Immature natural killer cell (primary cell): ENCODE results near the gene SNX8. TPM values are rescaled to one million over a fixed set of nuclear protein-coding genes. Genes with fewer than 3 reads are reported as not detected.

Source experiments
- DNase-seq, 3 donors: peaks; one replicate each; pipeline ENCODE4 v3.0.0; 2022; ENCODE audit warnings: mixed read lengths in 1 of 3
- H3K27ac Mint-ChIP-seq, 6 donors: one replicate each; pipeline ENCODE4 v1.8.0; 2020; ENCODE audit warnings: mixed read lengths in 6 of 6, mild to moderate bottlenecking in 5 of 6, inconsistent platforms in 4 of 6, moderate library complexity in 3 of 6
- H3K27me3 Mint-ChIP-seq, 3 donors: one replicate each; pipeline ENCODE4 v1.8.0; 2020 to 2021; ENCODE audit warnings: low read depth in 3 of 3, mild to moderate bottlenecking in 3 of 3, mixed read lengths in 3 of 3, moderate library complexity in 3 of 3, inconsistent platforms in 1 of 3
- H3K36me3 Mint-ChIP-seq, 3 donors: one replicate each; pipeline ENCODE4 v1.8.0; 2020; ENCODE audit warnings: mixed read lengths in 3 of 3, inconsistent platforms in 2 of 3, mild to moderate bottlenecking in 2 of 3
- H3K4me1 Mint-ChIP-seq, 2 donors: one replicate each; pipeline ENCODE4 v1.8.0; 2020; ENCODE audit warnings: inconsistent platforms in 2 of 2, mild to moderate bottlenecking in 2 of 2, mixed read lengths in 2 of 2, moderate library complexity in 1 of 2
- H3K4me3 Mint-ChIP-seq, 5 donors: one replicate each; pipeline ENCODE4 v1.8.0; 2020; ENCODE audit warnings: mild to moderate bottlenecking in 5 of 5, mixed read lengths in 5 of 5, inconsistent platforms in 3 of 5, moderate library complexity in 3 of 5
- H3K9me3 Mint-ChIP-seq, 6 donors: one replicate each; pipeline ENCODE4 v1.8.0; 2020; ENCODE audit warnings: mild to moderate bottlenecking in 6 of 6, mixed read lengths in 6 of 6, inconsistent platforms in 4 of 6, moderate library complexity in 3 of 6
- polyA plus RNA-seq, 3 donors: library from polyadenylated mRNA; unstranded; fragments of 300-500 nt; fragmentation: Illumina TruSeq; gene quantifications; one replicate each; pipeline ENCODE4 v1.2.3, GENCODE V29; 2021

The SNX8 gene
- polyA plus RNA-seq, 3 donors from 2014 or later = 16.3 to 25.0 (median 16.7) TPM

DNA sequence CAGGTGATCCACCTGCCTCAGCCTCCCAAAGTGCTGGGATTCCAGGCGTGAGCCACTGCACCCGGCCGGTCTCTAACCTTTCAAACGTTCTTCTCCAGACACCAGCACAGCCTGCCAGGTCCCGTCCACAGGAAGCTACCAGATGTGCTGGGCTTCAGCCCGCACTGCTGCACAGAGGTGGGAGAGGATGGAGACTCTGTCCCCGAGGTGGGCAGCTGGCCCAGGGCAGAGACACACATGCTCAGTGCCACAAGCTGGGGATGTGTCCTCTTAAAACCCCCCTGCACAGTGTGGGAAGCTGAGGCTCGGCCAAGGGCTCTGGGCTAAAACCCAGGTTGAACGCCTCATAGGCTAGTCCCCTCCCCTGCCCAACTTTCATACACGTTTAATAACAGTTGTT lies 62.9 kb downstream of the SNX8 start:
- Mint-ChIP-seq H3K9me3 (no peaks in the 10 kb centered on the region), H3K4me3 (no peak overlapping the region), H3K4me1 (peaks cover 33 to 36% of the 10 kb centered on the region in 2 donors), H3K27me3 (peaks cover 0 to 2% (median 1%) of the 10 kb centered on the region in 3 donors), H3K27ac (no peak overlapping the region), H3K36me3 (peaks cover 0 to 10% (median 8%) of the 10 kb centered on the region in 3 donors)
- no peak for DNase-seq

DNA sequence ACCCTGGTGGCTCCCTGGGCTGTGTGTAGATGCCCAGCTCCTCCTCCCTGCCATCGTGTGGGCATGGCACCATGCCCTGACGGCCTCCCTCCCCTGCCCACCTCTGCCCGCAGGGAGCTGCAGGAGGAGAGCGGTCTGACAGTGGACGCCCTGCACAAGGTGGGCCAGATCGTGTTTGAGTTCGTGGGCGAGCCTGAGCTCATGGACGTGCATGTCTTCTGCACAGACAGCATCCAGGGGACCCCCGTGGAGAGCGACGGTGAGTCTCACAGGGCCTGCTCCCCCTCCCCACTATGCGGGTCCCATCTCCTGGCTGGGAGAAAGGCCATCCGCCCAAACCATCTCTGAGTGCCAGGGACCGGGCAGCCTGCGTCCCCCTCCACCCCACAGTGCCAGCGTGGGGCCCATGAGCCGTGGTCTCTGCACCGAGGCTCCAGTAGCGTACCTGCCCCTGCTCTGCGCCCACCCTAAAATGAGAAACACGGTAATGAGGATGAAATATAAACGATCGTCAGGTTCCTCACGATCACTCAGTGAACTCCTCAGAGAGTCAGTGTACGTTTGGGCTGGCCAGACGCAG lies 64.4 kb downstream of the SNX8 start:
- peak overlapping the region in 2 of 6 donors; percentile 16 to 42 for H3K27ac Mint-ChIP-seq
- H3K4me3 Mint-ChIP-seq = peak overlapping the region in 1 of 5 donors; percentile 29
- no peaks in the 10 kb centered on the region for H3K9me3 Mint-ChIP-seq
- peaks cover 1 to 2% (median 2%) of the 10 kb centered on the region in 3 donors for H3K27me3 Mint-ChIP-seq
- H3K4me1 Mint-ChIP-seq = peaks cover 39 to 41% of the 10 kb centered on the region in 2 donors
- H3K36me3 Mint-ChIP-seq = peaks cover 0 to 8% (median 5%) of the 10 kb centered on the region in 3 donors
- DNase-seq = no peak

DNA sequence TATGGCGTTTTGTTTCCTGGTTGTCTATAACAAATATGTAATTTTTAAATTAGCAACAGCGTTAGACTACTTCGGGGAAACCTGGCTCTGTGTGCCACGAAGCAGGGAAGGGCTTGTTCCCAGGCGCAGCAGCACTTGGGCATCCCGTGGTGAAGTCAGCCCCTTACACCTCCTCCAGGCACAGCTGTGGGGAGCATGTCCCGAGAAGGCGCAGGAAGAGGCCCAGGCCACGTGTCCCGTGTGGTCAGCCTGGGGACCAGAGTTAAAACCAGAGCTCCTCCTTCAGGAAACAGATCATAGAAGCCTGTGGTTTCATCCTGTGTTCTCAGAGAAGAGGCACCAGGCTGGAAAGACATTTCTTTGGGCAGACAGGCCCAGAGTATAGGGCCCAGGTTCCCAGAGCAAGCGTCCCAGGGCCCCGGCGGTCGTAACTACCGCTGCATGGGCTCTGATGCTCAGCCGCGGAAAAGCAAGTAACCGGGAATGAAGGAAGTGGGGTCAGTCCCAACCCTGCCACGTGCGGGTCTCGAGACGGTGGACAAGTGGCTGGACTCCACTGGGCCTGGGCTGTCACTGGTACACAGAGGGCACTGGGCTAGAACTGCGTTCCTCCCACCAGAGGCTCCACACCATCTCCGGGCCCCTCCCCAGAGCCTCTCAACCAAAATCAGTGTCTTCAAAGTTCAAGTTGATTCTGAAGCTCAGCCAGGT lies 65.1 kb downstream of the SNX8 start:
- H3K27me3 Mint-ChIP-seq = peaks cover under 1 to 2% (median 2%) of the 10 kb centered on the region in 3 donors
- peaks cover 41% of the 10 kb centered on the region in 2 donors for H3K4me1 Mint-ChIP-seq
- no peaks in the 10 kb centered on the region for H3K9me3 Mint-ChIP-seq
- H3K36me3 Mint-ChIP-seq = peaks cover 0 to 8% (median 5%) of the 10 kb centered on the region in 3 donors
- peak overlapping the region; percentile 66 to 89 (median 82) for H3K27ac Mint-ChIP-seq
- DNase-seq = peak; percentile 46 to 55 (median 50)
- peak overlapping the region; percentile 66 to 83 (median 77) for H3K4me3 Mint-ChIP-seq

DNA sequence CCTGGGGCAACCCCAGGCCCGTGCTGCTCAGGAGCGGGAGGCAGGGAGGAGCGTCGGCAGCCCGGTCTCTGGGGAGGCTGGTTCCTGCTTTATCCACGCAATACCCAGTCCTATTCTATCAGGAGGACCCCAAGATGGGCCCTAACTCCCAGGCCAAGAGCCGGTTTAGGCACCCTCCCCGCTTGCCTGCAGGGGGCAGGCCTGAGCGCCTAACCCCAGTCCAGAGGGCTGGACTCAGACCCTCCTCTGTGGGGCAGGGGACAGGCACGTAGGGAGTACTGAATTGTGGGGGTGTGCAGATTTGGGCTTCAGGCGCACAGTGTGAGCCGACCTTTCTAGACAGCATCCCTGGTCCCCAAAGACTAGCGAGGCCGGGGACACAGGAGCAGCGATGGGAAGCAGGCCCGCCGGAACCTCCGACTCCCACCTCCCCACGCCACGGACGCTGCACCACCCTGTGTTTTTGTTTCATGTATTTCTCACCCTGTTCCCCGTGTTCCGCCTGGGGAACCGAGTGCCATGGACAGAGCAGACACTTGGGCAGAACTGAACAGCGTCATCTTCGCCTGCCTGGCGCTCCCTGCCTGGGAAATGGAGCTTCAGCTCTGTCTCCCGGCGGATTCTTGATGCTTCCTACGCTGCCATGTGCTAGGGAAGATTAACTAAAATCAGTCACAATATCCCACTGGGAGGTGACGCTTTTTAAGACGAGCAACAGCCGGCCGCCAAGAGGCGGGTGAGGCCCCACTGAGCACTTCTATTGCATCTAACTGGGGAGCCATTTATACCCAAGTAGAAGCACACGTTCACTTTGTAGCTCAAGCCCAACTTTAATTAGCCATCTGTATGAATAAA lies 66.9 kb downstream of the SNX8 start:
- Mint-ChIP-seq H3K36me3 (peaks cover 0 to 8% (median 5%) of the 10 kb centered on the region in 3 donors), H3K4me1 (peaks cover 44 to 47% of the 10 kb centered on the region in 2 donors), H3K27ac (no peak overlapping the region), H3K27me3 (peaks cover 0 to 2% (median 2%) of the 10 kb centered on the region in 3 donors), H3K4me3 (peak overlapping the region in 2 of 5 donors; percentile 36 to 53), H3K9me3 (no peaks in the 10 kb centered on the region)
- DNase-seq = no peak

DNA sequence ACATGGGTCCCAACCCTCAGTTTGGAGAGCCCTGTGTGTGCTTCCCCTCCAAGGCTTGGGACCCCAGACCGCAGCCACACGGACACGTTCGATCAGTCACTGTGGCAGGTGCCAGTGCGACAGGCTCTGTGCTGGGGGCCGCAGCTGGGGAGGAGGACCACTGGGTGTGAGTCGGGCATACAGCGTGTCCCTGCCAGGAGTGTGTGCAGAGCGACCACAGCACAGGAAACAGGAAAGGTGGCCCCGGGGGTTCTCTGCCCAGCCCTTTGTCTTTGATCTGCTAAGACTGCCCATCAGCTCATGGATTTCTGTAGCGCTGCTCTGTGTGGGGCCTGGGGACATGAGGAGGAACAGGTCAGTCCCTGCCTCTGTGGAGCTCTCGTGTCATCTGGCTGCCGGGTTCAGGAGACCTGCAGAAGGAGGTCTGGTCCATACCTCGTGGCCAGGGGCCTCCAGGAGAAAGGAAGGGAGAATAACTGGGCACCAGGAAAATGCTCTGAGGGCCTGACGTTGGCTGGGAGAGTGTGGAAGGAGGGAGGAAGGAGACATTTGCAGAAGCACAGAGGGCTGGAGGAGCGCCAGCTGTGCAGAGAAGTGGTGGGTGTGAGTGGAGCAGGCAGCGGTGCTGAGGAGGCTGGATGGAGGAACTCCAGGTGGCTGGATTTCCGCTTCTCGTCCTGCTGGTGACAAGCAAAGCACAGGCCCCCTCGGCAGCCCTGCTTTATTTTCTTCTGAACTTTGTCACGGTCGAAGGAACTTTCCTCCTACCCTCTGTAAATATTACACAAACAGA lies 68.2 kb downstream of the SNX8 start:
- no peak for DNase-seq
- peaks cover 0 to 5% (median 2%) of the 10 kb centered on the region in 3 donors for H3K27me3 Mint-ChIP-seq
- H3K27ac Mint-ChIP-seq = no peak overlapping the region
- H3K9me3 Mint-ChIP-seq = no peaks in the 10 kb centered on the region
- peaks cover 41 to 42% of the 10 kb centered on the region in 2 donors for H3K4me1 Mint-ChIP-seq
- H3K36me3 Mint-ChIP-seq = peaks cover 0 to 8% (median 5%) of the 10 kb centered on the region in 3 donors
- peak overlapping the region in 4 of 5 donors; percentile 38 to 63 (median 52) for H3K4me3 Mint-ChIP-seq

DNA sequence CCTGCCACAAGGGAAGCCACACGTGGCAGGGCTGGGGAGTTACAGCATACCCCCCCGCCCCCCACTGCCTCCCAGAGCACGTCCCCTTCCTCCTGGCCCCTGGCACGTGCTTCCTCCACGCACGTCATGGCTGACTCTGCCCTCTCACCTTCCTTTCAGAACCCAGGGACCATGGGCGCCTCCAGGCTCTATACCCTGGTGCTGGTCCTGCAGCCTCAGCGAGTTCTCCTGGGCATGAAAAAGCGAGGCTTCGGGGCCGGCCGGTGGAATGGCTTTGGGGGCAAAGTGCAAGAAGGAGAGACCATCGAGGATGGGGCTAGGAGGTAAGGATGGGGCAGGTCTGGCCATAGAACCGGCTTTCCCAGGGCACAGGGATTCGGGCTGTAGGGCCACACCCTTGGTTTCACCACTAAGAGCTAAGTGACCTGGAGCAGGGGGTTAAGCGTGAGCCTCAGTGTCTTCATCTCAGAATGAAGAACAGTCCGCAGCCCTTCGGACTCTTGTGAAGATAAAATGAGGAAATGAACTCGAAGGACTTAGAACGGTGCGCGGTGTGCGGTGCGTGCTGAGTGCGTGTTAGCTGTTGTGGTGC lies 69.7 kb downstream of the SNX8 start:
- Mint-ChIP-seq H3K27me3 (peaks cover 0 to 5% (median 2%) of the 10 kb centered on the region in 3 donors), H3K9me3 (no peaks in the 10 kb centered on the region), H3K4me3 (peak overlapping the region in 2 of 5 donors; percentile 21 to 24), H3K27ac (peak overlapping the region in 1 of 6 donors; percentile 41), H3K36me3 (peaks cover 0 to 8% (median 5%) of the 10 kb centered on the region in 3 donors), H3K4me1 (peaks cover 37 to 41% of the 10 kb centered on the region in 2 donors)
- no peak for DNase-seq

DNA sequence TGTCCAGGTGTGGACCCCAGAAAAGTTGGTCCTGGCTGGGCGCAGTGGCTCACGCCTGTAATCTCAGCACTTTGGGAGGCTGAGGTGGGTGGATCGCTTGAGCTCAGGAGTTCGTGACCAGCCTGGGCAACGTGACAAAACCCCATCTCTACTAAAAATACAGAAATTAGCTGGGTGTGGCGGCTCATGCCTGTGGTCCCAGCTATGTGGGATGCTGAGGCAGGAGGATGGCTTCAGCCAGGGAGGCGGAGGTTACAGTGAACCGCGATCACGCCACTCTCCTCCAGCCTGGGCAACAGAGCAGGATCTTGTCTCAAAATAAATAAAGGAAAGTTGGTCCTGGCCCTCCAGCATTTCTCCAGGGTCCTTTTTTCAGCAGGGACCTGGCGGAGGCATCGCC lies 70.8 kb downstream of the SNX8 start:
- Mint-ChIP-seq H3K27ac (peak overlapping the region in 1 of 6 donors; percentile 49), H3K27me3 (peaks cover 0 to 5% (median 2%) of the 10 kb centered on the region in 3 donors), H3K4me1 (peaks cover 27 to 31% of the 10 kb centered on the region in 2 donors), H3K36me3 (peaks cover 0 to 3% (median 0%) of the 10 kb centered on the region in 3 donors), H3K4me3 (peak overlapping the region; percentile 27 to 96 (median 59)), H3K9me3 (no peaks in the 10 kb centered on the region)
- DNase-seq = no peak

DNA sequence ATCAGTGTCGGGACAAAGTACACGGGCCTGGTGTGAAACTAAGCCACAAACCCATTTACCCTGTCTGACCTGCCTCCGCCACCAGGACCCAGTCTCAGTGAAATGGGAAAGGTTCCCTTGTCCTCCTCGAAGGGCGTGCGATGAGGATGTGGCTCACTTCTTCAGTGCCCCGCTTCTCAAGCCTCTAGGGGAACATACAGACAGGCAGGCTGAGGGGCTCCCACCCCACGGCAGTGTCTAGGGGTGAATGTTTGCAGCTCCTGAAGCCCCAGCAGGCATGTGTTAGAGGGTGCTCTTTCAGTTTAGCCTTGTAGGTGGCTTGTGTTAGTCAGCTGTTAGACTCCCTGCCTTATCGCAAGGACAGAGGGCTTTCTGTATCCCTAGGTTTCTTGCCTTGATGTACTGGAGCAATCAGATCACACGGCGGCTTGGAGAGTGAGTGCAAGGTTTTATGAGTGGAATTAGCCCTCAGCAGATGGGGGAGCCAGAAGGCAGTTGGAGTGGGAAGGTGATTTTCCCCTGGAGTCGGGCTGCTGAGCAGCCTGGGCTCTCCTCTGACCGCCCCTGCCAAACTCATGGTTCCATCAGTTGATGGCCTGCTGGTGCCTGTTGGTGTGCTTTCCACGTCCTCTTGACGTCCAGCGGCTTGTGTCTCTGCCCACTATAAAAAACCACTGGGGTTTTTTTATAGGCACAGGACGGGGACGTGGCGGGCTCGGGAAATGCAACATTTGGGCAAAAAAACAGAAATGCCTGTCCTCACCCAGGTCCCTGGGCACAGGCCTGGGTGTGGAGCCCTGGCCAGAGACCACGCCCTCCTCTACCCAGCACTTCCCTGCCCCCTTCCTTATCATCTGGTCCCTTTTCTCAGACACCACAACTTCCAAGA lies 71.5 kb downstream of the SNX8 start:
- DNase-seq = peak in 2 of 3 donors; percentile 10 to 17
- peak overlapping the region; percentile 87 to 96 (median 93) for H3K4me3 Mint-ChIP-seq
- peaks cover 0 to 5% (median 2%) of the 10 kb centered on the region in 3 donors for H3K27me3 Mint-ChIP-seq
- H3K36me3 Mint-ChIP-seq = peaks cover 0 to 3% (median 0%) of the 10 kb centered on the region in 3 donors
- H3K9me3 Mint-ChIP-seq = no peaks in the 10 kb centered on the region
- H3K27ac Mint-ChIP-seq = peak overlapping the region; percentile 81 to 92 (median 86)
- peaks cover 20 to 26% of the 10 kb centered on the region in 2 donors for H3K4me1 Mint-ChIP-seq

DNA sequence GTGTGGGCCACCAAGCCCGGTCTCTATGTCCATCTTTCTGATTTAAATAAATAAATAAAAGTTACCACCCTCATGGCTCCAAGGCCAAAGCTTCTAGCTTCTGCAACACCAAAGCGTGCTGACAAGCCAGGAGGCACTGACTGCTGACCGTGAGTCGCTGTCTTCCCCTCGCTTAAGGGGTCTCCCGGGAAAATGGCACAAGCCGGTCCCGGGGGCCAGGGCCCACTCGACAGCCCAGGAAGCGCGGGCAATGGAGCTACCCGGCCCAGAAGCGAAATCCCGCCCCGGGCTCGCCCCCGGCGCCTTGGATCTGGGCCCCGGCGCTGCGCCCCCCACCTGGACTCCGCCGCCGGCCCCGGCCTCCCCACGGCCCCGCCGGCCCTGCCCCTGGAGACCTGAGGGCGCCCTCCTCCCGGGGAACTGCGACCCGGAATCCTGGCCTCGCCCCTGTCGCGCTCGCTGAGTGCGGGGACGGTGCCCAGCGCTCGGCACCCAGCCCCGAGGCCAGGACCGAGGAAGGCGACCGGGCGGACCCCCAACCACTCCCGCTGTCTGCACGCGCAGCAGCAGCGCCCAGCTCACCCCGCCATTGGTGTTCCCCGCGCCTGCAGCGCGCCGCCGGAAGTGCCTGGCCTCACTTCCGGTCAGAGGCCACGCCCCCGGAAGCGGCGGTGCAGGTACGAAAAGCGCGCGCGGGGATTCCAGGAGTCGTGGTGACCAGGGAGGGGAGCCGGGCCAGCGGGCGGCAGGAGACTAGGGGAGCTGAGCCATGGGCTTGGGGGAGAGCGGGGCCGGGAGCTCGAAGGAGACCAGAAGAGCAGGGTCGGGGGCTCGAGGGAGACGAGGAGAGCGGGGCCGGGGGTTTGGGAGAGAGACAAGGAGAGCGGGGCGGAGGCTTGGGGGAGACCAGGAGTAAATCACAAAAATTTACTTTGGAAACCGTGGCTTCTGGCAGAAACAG lies 72.4 kb downstream of the SNX8 start, which contains the start of the genes MRM2 and NUDT1:
Gene MRM2, minus strand, starts transcription at position 626 of the 961 bp plus-strand sequence. Its CDS starts 36 bp downstream, at position 590.
Gene NUDT1, plus strand, starts transcription at position 647 of the 961 bp plus-strand sequence. CDS start 2,349 bp downstream, outside the sequence.
- peak; percentile 68 to 71 (median 71) for DNase-seq
- no peaks in the 10 kb centered on the region for H3K9me3 Mint-ChIP-seq

DNA sequence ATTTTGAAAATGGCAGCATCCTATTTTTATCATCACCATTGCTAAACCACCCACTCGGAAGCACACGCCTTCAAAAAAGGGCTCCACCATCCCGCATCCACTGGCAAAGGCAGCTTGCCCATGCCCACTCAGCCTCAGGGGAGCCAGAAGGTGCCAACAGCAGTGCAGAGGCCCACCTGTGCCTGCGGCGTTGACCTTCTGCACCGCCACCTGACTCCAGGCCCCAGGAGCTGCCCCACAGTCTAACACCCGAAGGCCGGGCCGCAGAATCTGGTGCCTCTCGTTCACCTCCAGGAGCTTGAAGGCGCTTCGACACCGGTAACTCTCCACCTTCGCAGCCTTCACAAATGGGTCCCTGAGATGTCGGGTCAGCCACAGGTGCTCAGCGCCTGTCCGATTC lies 75.0 kb downstream of the SNX8 start:
- no peak overlapping the region for H3K27ac Mint-ChIP-seq
- no peaks in the 10 kb centered on the region for H3K9me3 Mint-ChIP-seq
- H3K27me3 Mint-ChIP-seq = peaks cover 2 to 4% (median 3%) of the 10 kb centered on the region in 3 donors
- peaks cover 16 to 21% of the 10 kb centered on the region in 2 donors for H3K4me1 Mint-ChIP-seq
- peak overlapping the region in 1 of 5 donors; percentile 15 for H3K4me3 Mint-ChIP-seq
- peaks cover 4 to 10% (median 9%) of the 10 kb centered on the region in 3 donors for H3K36me3 Mint-ChIP-seq
- no peak for DNase-seq

More for the DNA sequence above, 72.4 kb downstream of the SNX8 start, which contains the start of the genes MRM2 and NUDT1:
- H3K36me3 Mint-ChIP-seq = peaks cover 0 to 3% (median 0%) of the 10 kb centered on the region in 3 donors
- H3K4me3 Mint-ChIP-seq = peak within 1 kb of the TSS; percentile 87 to 96 (median 93)
- peaks cover 20 to 24% of the 10 kb centered on the region in 2 donors for H3K4me1 Mint-ChIP-seq
- H3K27me3 Mint-ChIP-seq = peaks cover 2 to 5% (median 2%) of the 10 kb centered on the region in 3 donors
- H3K27ac Mint-ChIP-seq = peak within 1 kb of the TSS; percentile 81 to 92 (median 86)
